Stimulated activated CD8-positive, alpha-beta memory T cell treated with anti-CD3 and anti-CD28 coated beads, Interleukin-7, amount 100 ng/mL, for 4 hours (primary cell): ENCODE data around the gene HDGFL3.
"Not testable (repeated sequence)": the region's sequence is repeated elsewhere in the genome, so short reads cannot be mapped to it uniquely, and the experiment has no call there.

Source experiments
- DNase-seq, 2 donors: peaks; one replicate each; pipeline ENCODE4 v3.0.0-alpha.2; 2020; ENCODE audit warnings: low read depth in 2 of 2

Gene HDGFL3

DNA sequence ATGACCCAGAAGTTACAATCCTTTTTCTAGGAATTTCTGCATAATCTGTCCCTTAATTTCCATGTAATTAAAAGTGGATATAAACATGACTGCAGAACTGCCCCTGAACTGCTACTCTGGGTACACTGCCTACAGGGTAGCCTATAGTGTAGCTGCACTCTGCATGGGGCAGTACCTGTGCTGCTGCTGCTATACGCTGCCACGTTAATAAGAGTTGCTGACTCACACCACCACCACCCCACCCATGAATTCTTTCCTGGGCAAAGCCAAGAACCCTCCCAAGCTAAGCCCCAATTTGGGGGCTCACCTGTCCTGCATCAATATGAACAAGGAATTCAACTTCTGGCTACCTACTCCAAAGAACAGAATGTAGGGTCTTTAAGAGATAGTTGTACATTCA, 13.9 kb downstream of the HDGFL3 start:
- no peak for DNase-seq

GRCh38 chr15:83192742-83193141, 14.9 kb downstream of the HDGFL3 start:
- no peak for DNase-seq

DNA sequence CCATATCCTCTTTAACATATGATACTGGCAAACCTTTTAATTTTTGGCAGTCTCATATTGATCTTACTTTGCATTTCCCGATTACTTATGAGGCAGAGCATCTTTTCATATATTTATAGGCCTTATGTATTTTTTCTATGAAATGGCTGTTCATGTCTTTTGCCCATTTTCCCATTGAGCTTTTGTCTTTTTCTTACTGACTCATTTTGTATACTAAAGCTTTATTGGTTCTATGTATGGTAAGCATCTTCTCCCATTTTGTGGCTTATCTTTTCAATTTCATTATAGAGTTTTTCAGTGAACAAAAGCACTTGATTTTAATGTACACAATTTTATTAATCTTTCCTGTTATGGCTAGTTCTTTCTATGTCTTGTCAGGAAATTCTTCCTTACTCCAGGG, 17.2 kb downstream of the HDGFL3 start:
- no peak for DNase-seq

GRCh38 chr15:83185561-83185960, 22.1 kb downstream of the HDGFL3 start:
- DNase-seq: no peak

GRCh38 chr15:83178869-83179325, 28.7 kb downstream of the HDGFL3 start:
- DNase-seq: no peak

- no peak for DNase-seq
Observed at GRCh38 chr15:83178390-83178789, 29.2 kb downstream of the HDGFL3 start.

DNA sequence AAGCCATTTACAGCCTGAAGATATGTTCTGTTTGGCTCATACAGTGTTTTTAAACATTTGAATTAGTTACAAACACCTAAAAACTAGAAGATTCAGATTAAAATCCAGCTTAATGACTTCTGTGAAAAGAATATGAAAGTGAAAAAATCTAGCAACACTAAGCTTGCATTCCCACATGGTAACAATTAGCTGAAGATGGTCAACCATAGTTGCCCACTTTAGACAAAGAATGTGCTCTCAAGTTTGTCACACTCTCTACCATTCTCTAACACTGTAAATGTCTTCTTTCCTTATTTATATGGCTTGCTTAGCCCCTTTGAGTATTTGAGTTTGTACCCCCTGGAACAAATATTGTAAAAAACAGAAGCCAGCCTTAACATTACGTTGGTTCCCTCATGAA, 32.7 kb downstream of the HDGFL3 start:
- DNase-seq: no peak

GRCh38 chr15:83170474-83171165, 37.0 kb downstream of the HDGFL3 start:
- no peak for DNase-seq

DNA sequence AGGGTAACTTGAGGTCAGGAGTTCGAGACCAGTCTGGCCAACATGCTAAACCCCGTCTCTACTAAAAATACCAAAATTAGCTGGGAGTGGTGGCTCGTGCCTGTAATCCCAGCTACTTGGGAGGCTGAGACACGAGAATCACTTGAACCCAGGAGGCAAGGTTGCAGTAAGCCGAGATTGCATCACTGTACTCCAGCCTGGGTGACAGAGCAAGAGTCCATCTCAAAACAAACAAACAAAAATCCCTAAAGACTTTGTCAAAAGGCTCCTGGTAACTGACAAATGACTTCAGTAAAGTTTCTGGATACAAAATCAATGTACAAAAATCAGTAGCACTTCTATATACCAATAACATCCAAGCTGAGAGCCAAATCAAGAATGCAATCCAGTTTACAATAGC, 38.0 kb downstream of the HDGFL3 start:
- DNase-seq: not testable (repeated sequence)

- DNase-seq: no peak
Observed at GRCh38 chr15:83166830-83167229, 40.8 kb downstream of the HDGFL3 start.

- DNase-seq: no peak
Observed at GRCh38 chr15:83166218-83166617, 41.4 kb downstream of the HDGFL3 start.

DNA sequence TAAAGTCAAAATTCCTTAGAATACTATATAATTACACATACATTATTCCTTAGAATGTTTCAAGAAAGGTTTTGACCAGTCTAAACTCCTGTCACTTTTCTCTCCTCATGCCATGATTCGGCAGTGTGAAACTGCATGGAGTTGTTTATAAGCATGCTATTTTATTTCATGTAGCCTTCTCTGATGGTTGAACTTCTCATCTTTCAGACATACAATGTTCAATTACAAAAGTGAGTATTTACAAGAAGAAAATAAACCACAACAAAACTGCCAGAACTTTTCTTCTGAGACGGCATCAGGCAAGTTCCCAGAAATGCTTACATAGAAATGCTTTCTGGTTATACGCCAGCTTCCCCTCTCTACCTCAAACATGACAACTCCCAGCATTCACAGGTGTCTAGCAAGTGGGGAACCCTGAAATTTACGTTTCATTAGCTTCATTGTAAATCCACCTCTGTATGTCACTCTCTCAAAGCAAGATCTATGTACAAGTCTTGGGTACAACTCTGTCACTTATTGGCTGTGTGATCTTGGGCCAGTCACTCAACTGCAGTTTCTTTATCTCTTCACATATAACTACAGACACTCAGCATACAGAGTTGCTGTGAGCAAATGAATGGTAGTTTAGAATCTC, 42.7 kb downstream of the HDGFL3 start:
- DNase-seq: no peak

DNA sequence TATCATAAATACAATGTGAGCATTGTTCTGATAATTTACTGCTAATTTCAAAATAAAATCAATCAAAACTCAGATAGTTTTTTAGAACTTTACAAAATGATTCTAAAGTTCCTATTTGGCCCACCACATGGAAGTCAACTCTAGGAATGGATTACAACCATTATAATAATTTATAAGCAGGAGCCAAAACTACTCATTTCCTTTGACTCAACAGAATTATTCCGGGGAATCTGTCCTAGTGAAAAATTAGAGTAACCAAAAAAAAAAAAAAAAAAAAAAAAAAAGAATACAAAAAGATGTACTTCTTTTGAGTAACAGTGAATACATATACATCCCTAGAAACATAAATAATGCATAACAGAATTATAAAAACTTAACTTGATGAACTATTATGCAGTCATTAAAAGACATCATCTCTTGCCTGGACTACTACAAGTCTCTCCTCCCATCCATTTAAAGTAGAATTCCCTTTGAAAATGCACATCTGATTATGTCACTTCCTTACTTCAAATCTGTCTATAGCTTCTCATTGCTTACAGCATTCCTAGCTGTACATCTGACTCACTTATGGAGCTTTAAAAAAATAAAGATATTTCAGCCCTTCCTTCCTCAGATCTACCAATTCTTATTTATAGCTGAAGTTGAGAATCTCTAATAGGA, 43.4 kb downstream of the HDGFL3 start:
- DNase-seq: no peak

GRCh38 chr15:83163032-83163431, 44.6 kb downstream of the HDGFL3 start:
- no peak for DNase-seq

GRCh38 chr15:83160741-83161140, 46.9 kb downstream of the HDGFL3 start:
- no peak for DNase-seq

DNA sequence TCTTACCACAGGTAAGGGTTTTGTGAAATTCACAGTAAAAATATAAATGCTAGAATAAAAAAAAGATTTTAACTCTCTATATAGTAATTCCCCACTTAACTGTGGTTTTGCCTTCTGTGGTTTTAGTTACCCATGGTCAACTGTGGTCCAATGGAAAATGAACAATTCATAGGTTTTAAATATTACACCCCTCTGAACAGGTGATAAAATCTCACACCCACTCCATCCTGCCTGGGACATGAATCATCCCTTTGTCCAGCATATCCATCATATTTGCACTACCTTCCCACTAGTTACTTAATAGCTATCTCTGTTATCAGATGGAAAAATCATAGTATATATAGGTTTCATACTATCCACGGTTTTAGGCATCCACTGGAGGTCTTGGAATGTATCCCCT, 49.2 kb downstream of the HDGFL3 start:
- DNase-seq: no peak

GRCh38 chr15:83155942-83156341, 51.7 kb downstream of the HDGFL3 start:
- DNase-seq: no peak

DNA sequence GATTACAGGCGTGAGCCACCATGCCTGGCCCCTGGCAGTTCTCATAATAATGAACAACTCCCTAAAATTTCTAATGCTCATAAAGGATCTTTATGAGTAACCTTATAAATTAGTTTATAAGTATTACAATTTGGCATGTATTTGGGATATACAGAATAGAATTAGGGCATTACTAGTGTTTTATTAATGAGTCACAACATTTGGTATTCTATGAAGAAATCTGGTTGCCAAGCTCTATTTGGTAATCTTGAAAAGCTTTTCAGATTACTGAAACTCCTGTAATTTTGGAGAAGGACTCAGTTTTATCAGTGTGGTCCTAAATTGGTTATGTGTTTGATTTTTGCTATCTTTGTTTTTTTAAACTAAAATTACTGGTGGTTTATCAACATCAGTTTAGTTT, 54.3 kb downstream of the HDGFL3 start:
- DNase-seq: no peak

- DNase-seq: no peak
Observed at GRCh38 chr15:83144771-83145170, 62.9 kb downstream of the HDGFL3 start.

- DNase-seq: not testable (repeated sequence)
Observed at GRCh38 chr15:83142151-83142550, 65.5 kb downstream of the HDGFL3 start.

DNA sequence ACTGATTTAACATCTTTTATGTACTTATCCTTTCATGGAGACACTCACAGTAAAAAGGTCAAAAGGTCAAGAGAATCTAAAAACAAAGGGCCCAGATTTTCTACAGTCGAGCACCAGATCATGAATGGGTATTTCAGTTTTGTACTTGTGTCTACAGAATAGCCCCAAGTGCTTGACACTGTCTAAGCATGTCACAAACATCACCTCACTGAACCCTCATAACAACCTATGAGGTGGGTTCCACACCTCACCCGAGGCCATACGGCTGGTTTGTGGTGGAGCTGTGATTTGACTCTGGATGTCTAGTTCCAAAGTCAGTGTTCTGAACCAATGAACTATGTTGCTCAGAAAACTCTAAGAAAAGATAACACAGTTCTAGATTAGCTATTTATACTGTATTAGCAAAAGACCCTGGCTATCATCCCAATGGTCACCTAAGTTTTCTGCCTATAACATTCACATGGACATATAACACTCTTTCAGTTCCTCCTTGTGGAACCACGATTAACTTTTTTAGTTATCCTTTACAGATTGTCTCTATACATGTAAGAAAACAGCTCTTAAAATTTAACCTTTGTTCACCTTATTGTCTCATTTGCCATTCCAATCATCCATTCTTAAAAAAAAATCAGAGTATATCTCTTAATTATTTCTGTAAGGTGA, 74.6 kb downstream of the HDGFL3 start:
- DNase-seq: no peak

GRCh38 chr15:83129791-83130190, 77.8 kb downstream of the HDGFL3 start:
- no peak for DNase-seq
